ENCODE results near the gene WDR37. TPM values are rescaled to one million over a fixed set of nuclear protein-coding genes. Genes with fewer than 3 reads are reported as not detected.
A peak's percentile ranks its signal among the peaks of the same experiment; 100 is the strongest.
"Not testable (repeated sequence)": the region's sequence is repeated elsewhere in the genome, so short reads cannot be mapped to it uniquely, and the experiment has no call there.

WDR37 gene
- total and polyA plus RNA-seq, 2 donors: 8.9 to 12.2 TPM

GRCh38 chr10:1026578-1026977 lies 29.6 kb upstream of the WDR37 start:
- Histone ChIP-seq H3K4me3 (ENCODE audit: low read depth, low read length) (no peak overlapping the region), H3K36me3 (ENCODE audit: insufficient read depth) (no peaks in the 10 kb centered on the region), H3K4me1 (ENCODE audit: insufficient read depth) (no peaks in the 10 kb centered on the region), H3K27ac (ENCODE audit: low read depth) (no peak overlapping the region)
- no peak for DNase-seq (ENCODE audit: extremely low spot score)
- WGBS: 95% methylated on average over 6 of the region's 6 CpGs

GRCh38 chr10:1029838-1030237 lies 26.3 kb upstream of the WDR37 start:
- Histone ChIP-seq H3K4me3 (ENCODE audit: low read depth, low read length) (no peak overlapping the region), H3K27ac (ENCODE audit: low read depth) (no peak overlapping the region), H3K36me3 (ENCODE audit: insufficient read depth) (no peaks in the 10 kb centered on the region), H3K4me1 (ENCODE audit: insufficient read depth) (no peaks in the 10 kb centered on the region)
- no peak for DNase-seq (ENCODE audit: extremely low spot score)
- 97% methylated on average over 7 of the region's 7 CpGs for WGBS

- WGBS: 93% methylated on average over 1 of the region's 1 CpG
- H3K4me3 ChIP-seq (ENCODE audit: low read depth, low read length): no peak overlapping the region
- H3K36me3 ChIP-seq (ENCODE audit: insufficient read depth): no peaks in the 10 kb centered on the region
- no peak overlapping the region for H3K27ac ChIP-seq (ENCODE audit: low read depth)
- H3K4me1 ChIP-seq (ENCODE audit: insufficient read depth): no peaks in the 10 kb centered on the region
- DNase-seq (ENCODE audit: extremely low spot score): no peak
Measured at GRCh38 chr10:1033601-1034000, 22.6 kb upstream of the WDR37 start.

- WGBS: 37% methylated on average over 3 of the region's 3 CpGs
- Histone ChIP-seq H3K27ac (ENCODE audit: low read depth) (no peak overlapping the region), H3K4me3 (ENCODE audit: low read depth, low read length) (no peak overlapping the region), H3K36me3 (ENCODE audit: insufficient read depth) (no peaks in the 10 kb centered on the region), H3K4me1 (ENCODE audit: insufficient read depth) (no peaks in the 10 kb centered on the region)
- no peak for DNase-seq (ENCODE audit: extremely low spot score)
Measured at GRCh38 chr10:1034758-1035157, 21.4 kb upstream of the WDR37 start.

GRCh38 chr10:1035201-1035600 lies 21.0 kb upstream of the WDR37 start:
- Histone ChIP-seq H3K4me3 (ENCODE audit: low read depth, low read length) (no peak overlapping the region), H3K36me3 (ENCODE audit: insufficient read depth) (no peaks in the 10 kb centered on the region), H3K4me1 (ENCODE audit: insufficient read depth) (no peaks in the 10 kb centered on the region), H3K27ac (ENCODE audit: low read depth) (peak overlapping the region; percentile 53)
- DNase-seq (ENCODE audit: extremely low spot score): no peak
- 51% methylated on average over 6 of the region's 6 CpGs for WGBS

- WGBS: 82% methylated on average over 14 of the region's 14 CpGs
- DNase-seq (ENCODE audit: extremely low spot score): no peak
- Histone ChIP-seq H3K27ac (ENCODE audit: low read depth) (no peak overlapping the region), H3K4me3 (ENCODE audit: low read depth, low read length) (no peak overlapping the region), H3K36me3 (ENCODE audit: insufficient read depth) (no peaks in the 10 kb centered on the region), H3K4me1 (ENCODE audit: insufficient read depth) (no peaks in the 10 kb centered on the region)
Measured at GRCh38 chr10:1036341-1036791, 19.8 kb upstream of the WDR37 start.

- DNase-seq (ENCODE audit: extremely low spot score): no peak
- no peaks in the 10 kb centered on the region for H3K36me3 ChIP-seq (ENCODE audit: insufficient read depth)
- WGBS: 87% methylated on average over 11 of the region's 11 CpGs
Measured at GRCh38 chr10:1037098-1037497, 19.1 kb upstream of the WDR37 start.

GRCh38 chr10:1038769-1039168 lies 17.4 kb upstream of the WDR37 start:
- 92% methylated on average over 13 of the region's 20 CpGs for WGBS
- not testable (repeated sequence) for H3K4me3 ChIP-seq (ENCODE audit: low read depth, low read length); DNase-seq (ENCODE audit: extremely low spot score); H3K27ac ChIP-seq (ENCODE audit: low read depth); H3K36me3 ChIP-seq (ENCODE audit: insufficient read depth); H3K4me1 ChIP-seq (ENCODE audit: insufficient read depth)

More at GRCh38 chr10:1037098-1037497, 19.1 kb upstream of the WDR37 start:
- H3K4me1 ChIP-seq (ENCODE audit: insufficient read depth): no peaks in the 10 kb centered on the region
- H3K4me3 ChIP-seq (ENCODE audit: low read depth, low read length): no peak overlapping the region
- no peak overlapping the region for H3K27ac ChIP-seq (ENCODE audit: low read depth)

- WGBS: 77% methylated on average over 3 of the region's 3 CpGs
- no peaks in the 10 kb centered on the region for H3K36me3 ChIP-seq (ENCODE audit: insufficient read depth)
- H3K4me1 ChIP-seq (ENCODE audit: insufficient read depth): no peaks in the 10 kb centered on the region
Measured at GRCh38 chr10:1040133-1040532, 16.1 kb upstream of the WDR37 start.

GRCh38 chr10:1041514-1041913 lies 14.7 kb upstream of the WDR37 start:
- DNase-seq (ENCODE audit: extremely low spot score): no peak
- no peak overlapping the region for H3K4me3 ChIP-seq (ENCODE audit: low read depth, low read length)
- H3K4me1 ChIP-seq (ENCODE audit: insufficient read depth): no peaks in the 10 kb centered on the region
- WGBS: 95% methylated on average over 9 of the region's 9 CpGs
- H3K36me3 ChIP-seq (ENCODE audit: insufficient read depth): no peaks in the 10 kb centered on the region
- no peak overlapping the region for H3K27ac ChIP-seq (ENCODE audit: low read depth)

More at GRCh38 chr10:1040133-1040532, 16.1 kb upstream of the WDR37 start:
- DNase-seq (ENCODE audit: extremely low spot score): no peak
- H3K27ac ChIP-seq (ENCODE audit: low read depth): no peak overlapping the region
- no peak overlapping the region for H3K4me3 ChIP-seq (ENCODE audit: low read depth, low read length)

- 67% methylated on average over 12 of the region's 12 CpGs for WGBS
- no peaks in the 10 kb centered on the region for H3K36me3 ChIP-seq (ENCODE audit: insufficient read depth)
- no peak for DNase-seq (ENCODE audit: extremely low spot score)
- no peaks in the 10 kb centered on the region for H3K4me1 ChIP-seq (ENCODE audit: insufficient read depth)
- no peak overlapping the region for H3K4me3 ChIP-seq (ENCODE audit: low read depth, low read length)
- no peak overlapping the region for H3K27ac ChIP-seq (ENCODE audit: low read depth)
Measured at GRCh38 chr10:1043532-1043995, 12.6 kb upstream of the WDR37 start.

- H3K4me3 ChIP-seq (ENCODE audit: low read depth, low read length): no peak overlapping the region
- H3K27ac ChIP-seq (ENCODE audit: low read depth): no peak overlapping the region
- H3K36me3 ChIP-seq (ENCODE audit: insufficient read depth): no peaks in the 10 kb centered on the region
- DNase-seq (ENCODE audit: extremely low spot score): no peak
- no peaks in the 10 kb centered on the region for H3K4me1 ChIP-seq (ENCODE audit: insufficient read depth)
- WGBS: 52% methylated on average over 4 of the region's 4 CpGs
Measured at GRCh38 chr10:1044146-1044545, 12.0 kb upstream of the WDR37 start.

GRCh38 chr10:1044964-1045363 lies 11.2 kb upstream of the WDR37 start:
- 68% methylated on average over 4 of the region's 4 CpGs for WGBS
- Histone ChIP-seq H3K4me3 (ENCODE audit: low read depth, low read length) (no peak overlapping the region), H3K36me3 (ENCODE audit: insufficient read depth) (no peaks in the 10 kb centered on the region), H3K27ac (ENCODE audit: low read depth) (no peak overlapping the region), H3K4me1 (ENCODE audit: insufficient read depth) (no peaks in the 10 kb centered on the region)
- DNase-seq (ENCODE audit: extremely low spot score): no peak

GRCh38 chr10:1045415-1045814 lies 10.8 kb upstream of the WDR37 start:
- Histone ChIP-seq H3K4me1 (ENCODE audit: insufficient read depth) (no peaks in the 10 kb centered on the region), H3K36me3 (ENCODE audit: insufficient read depth) (no peaks in the 10 kb centered on the region), H3K27ac (ENCODE audit: low read depth) (no peak overlapping the region), H3K4me3 (ENCODE audit: low read depth, low read length) (no peak overlapping the region)
- no peak for DNase-seq (ENCODE audit: extremely low spot score)
- WGBS: 82% methylated on average over 6 of the region's 6 CpGs

- no peak for DNase-seq (ENCODE audit: extremely low spot score)
- Histone ChIP-seq H3K36me3 (ENCODE audit: insufficient read depth) (no peaks in the 10 kb centered on the region), H3K27ac (ENCODE audit: low read depth) (peak overlapping the region; percentile 100), H3K4me3 (ENCODE audit: low read depth, low read length) (peak overlapping the region; percentile 57), H3K4me1 (ENCODE audit: insufficient read depth) (no peaks in the 10 kb centered on the region)
- 3% methylated on average over 15 of the region's 15 CpGs for WGBS
Measured at GRCh38 chr10:1047937-1048336, 8.2 kb upstream of the WDR37 start.
